AG09319 (cell line): ENCODE data around the gene CARS1.

Source experiments
- DNase-seq: peaks from one replicate; pipeline ENCODE4 v3.0.0-alpha.2; 2010; ENCODE audit warnings: low read depth; ENCODE audit errors: extremely low read depth
- CTCF ChIP-seq: IDR thresholded peaks from 2 replicates; pipeline ENCODE4 v1.5.1; 2011; ENCODE audit warnings: low read depth, mild to moderate bottlenecking, inconsistent platforms, low read length, moderate library complexity

Gene CARS1

DNA sequence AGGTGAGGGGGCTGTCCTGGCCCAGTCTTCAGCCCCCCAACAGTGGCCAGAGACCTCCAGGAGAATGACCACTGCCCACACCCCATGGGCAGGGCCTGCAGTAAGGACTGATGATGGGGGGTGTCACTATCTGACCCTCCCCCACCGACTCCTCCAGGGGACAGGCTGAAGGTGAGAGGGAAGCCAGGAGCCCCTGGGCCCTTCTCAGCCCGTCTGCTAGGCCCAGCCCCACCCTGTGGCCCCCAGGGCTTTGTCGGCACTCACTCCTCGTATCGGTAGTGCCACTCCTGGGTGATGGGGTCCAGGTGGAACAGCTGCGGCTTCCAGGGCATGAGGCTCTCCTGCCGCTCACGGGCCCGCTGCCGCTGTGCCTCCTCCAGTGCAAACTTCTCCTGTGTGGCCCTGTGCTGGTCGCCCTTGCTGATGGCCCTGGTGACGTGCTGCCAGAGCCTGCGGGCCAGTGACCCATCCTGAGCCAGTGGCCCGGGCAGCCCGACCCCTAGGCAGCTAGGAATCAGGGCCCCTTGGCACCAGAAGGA is 35.4 kb upstream of the CARS1 start:
- no peak for TF ChIP-seq CTCF
- DNase-seq: no peak

DNA sequence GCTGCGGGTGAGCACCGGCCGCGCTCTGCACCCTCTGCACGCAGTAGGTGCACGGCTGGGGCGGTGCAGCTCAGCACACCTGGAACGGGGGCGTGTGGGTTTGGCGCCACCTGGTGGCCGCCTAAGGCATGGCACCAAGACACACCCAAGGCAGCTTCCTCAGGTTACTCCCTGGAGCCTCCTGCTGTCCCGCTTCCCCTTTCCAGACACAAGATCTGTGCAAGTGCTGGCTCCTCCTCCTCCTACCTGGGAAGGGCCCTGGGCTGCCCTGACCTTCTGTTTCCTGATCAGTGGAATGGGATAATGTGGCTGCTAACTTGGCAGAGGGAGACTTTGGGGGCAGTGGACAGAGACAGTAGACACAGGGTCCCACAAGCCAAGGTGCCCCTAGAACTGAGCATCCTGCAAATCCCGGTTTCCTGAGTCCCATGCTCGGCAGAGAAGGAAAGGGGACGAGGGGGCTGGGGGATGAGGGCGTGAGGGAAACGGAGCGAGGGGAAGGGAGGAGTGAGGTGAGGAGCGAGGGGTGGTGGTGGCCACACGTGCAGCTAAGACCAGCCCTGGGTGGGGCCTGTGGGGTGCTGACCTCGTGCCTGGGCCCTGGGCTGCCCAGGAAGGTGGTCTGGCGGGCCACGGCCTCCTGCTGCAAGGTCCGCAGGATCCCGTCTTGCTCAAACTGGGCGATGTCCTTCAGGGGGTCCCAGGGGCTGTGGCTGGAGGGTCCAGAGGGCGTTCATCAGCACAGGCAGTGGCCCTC is 34.8 kb upstream of the CARS1 start:
- TF ChIP-seq CTCF: peak; percentile 96
- peak; percentile 18 for DNase-seq

- no peak for DNase-seq
- TF ChIP-seq CTCF: no peak
Measured at GRCh38 chr11:3091081-3091845, 34.0 kb upstream of the CARS1 start.

GRCh38 chr11:3090096-3090901 is 33.1 kb upstream of the CARS1 start:
- DNase-seq: no peak
- no peak for TF ChIP-seq CTCF

GRCh38 chr11:3089236-3090061 is 32.2 kb upstream of the CARS1 start:
- TF ChIP-seq CTCF: no peak
- DNase-seq: no peak

DNA sequence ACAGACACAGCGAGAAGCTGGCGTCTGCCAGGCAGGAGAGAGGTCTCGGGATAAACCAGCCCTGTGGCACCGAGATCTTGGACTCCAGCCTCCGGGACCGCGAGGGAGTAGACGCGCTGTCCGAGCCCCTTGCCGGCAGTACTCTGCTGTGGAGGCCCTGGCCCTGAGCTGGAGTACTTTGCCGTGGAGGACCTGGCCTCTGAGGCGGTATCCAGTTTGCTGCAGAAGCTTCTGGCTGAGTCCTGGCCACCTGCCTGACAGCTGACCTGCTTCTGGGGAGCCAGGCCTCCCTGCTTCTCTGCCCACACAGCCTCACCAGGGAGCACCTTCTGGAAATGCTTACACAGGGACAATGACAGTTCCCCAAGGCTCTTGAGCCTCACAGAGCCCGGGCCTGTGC is 31.6 kb upstream of the CARS1 start:
- TF ChIP-seq CTCF: no peak
- DNase-seq: no peak
